ENCODE measurements around the gene ANHX. TPM values are rescaled to one million over a fixed set of nuclear protein-coding genes. Genes with fewer than 3 reads are reported as not detected.

The ANHX gene
- total RNA-seq, result not detected in 2 replicates

DNA sequence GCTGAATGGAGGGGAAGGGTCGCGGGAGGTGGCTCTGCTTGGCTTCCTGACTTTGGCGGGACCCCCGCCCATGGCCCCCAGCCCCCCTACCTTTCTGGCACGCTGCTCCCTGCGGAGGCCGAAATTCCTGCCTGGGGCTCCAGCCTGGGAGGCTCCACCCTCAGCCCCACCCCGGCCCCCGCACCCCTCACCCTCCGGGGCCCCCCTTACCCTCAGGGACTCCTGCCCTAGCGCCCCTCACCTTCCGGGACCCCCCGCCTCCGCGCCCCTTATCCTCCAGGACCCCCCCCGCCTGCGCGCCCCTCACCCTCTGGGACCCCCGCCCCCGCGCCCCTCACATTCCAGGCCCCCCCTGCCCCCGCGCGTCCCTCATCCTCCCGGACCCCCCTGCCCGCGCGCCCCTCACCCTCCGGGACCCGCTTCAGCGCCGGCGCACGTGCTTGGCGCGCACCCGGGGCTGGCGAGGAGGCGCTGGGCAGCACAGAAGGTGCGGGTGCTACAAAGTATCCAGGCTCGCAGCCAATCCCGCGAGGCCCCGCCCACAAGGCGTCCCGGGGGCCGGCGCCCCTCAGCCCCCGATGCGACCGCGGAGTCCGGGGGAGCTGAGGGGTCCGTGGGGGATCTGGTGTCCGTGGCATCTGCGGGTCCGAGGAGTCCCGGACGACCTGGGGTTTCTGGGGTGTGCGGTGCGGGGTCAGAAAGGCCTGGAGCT is at the start of gene ANHX:
TSS of gene ANHX (minus strand) at position 477 of the 712 bp plus-strand sequence. CDS start 1,521 bp downstream, outside the sequence.

DNA sequence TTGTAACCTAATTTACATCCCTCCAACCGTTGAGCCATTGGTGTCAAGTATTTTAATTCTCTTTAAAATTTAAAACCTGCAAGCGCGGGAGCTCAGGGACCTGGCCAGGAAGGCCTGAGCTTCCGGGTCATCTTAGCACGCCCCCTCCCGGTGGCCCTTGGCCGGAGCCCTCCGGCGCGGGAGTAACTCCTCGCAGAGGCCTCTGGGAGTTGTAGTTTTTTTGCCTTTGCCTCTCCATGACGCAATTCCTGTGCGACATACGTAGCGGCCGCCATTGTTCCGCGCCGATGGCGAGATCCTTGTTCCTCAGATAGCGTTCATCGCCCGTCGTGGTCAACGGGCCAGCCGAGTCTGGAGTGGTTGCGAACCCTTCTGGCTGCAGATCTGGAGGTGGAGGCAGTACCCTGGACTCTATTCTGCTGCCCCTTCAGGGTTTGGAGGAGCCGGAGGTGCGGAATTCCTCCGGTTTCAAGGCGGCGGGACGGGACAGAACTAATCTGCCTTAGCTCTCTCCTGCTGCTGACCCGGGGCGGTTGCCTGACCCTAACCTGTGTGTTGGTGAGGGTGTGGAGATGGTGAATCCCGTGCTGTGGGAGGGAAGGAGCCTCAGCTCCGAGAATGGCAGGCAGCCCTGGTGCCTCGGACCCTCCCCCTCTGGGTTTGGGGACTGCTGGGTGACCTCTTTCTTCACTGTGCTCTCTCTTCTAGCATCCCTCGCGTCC is 54.3 kb downstream of the ANHX start, which contains the start of gene ZNF268:
TSS of gene ZNF268 (plus strand) at position 258 of the 722 bp plus-strand sequence. CDS start 503 bp downstream, outside the sequence.

Small RNA genes within 50 kb of the gene (small RNA-seq; reads per million reads assigned to genes)
- gene RF00019, result not detected
- not detected for gene RNU6-717P

Other genes starting within 250 kb of the ANHX start
- 11.7 and 15.8 TPM in 2 replicates for gene ZNF26, start 249.5 kb downstream of the ANHX start, total RNA-seq
- 34.2 and 43.8 TPM in 2 replicates for gene ZNF84, start 198.4 kb downstream of the ANHX start, total RNA-seq
- 20.8 and 23.0 TPM in 2 replicates for gene ZNF140, start 155.0 kb downstream of the ANHX start, total RNA-seq
- 1.5 and 2.0 TPM in 2 replicates for gene ZNF891, start 105.6 kb downstream of the ANHX start, total RNA-seq
- 4.9 and 7.8 TPM in 2 replicates for gene ZNF10, start 105.2 kb downstream of the ANHX start, total RNA-seq
- gene ZNF268, start 54.4 kb downstream of the ANHX start, total RNA-seq, result 22.8 and 23.4 TPM in 2 replicates

Measured in thoracic aorta endothelial cell (primary cell).